ENCODE data around the gene RNF17.

The RNF17 gene

DNA sequence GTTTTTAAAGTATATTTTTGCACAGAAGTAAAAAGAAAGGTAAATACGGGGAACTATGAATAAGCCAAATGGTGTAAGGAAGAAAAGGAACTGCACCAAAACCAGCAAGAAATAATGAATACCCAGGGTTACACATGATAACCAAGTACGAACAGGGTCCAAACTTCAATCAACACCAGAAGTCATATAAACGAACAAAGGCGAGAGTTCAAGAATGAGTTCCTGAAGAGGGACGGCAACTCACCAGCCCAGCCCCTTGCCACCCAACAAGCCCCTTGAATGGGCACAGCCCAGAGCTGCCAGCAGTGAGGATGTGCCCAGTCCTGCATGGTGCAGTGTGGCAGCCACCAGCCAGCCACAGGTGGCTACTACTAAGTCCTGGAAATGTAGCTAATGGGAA is 132.1 kb downstream of the RNF17 start:
- no peak for DNase-seq (ENCODE audit: low read depth)

GRCh38 chr13:24897293-24897692 is 133.3 kb downstream of the RNF17 start:
- DNase-seq (ENCODE audit: low read depth): no peak

- DNase-seq (ENCODE audit: low read depth): no peak
Observed at GRCh38 chr13:24899601-24900000, 135.6 kb downstream of the RNF17 start.

DNA sequence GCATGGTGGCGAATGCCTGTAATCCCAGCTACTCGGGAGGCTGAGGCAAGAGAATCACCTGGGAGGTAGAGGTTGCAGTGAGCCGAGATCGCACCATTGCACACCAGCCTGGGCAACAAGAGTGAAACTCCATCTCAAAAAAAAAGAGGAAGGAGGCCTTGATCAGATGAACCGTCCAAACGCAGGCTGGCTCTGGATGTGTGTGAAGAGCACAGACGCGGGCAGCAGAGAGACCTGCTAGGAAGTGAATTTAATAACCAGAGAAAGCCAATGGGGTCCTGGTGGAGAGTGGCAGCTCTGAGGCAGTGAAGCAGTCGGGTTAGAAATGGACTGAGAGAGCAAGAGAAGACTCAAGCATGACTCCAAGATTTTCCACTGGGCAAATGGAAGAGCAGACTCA is 136.5 kb downstream of the RNF17 start:
- no peak for DNase-seq (ENCODE audit: low read depth)

DNA sequence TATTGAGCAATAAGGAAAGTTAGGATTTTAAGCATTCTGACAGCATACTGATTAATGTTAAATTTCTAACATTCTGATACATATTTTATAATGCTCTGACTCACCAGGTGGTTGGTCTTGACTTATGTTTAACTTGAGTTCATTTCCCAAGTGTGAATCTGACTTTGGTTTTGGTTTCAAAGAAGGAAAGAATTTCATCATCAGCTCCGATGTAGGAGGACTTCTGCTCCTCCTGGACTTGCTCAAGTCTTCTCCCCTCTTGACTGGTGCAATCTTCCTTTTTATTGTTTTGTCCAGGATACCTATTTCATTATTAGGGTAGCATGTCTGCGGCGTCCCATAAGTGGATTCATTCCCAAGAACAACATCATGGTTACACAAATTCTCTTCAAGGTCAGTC is 141.3 kb downstream of the RNF17 start:
- DNase-seq (ENCODE audit: low read depth): no peak

- DNase-seq (ENCODE audit: low read depth): no peak
Observed at GRCh38 chr13:24906268-24906667, 142.3 kb downstream of the RNF17 start.

GRCh38 chr13:24910502-24911132 is 146.6 kb downstream of the RNF17 start:
- no peak for DNase-seq (ENCODE audit: low read depth)

- DNase-seq (ENCODE audit: low read depth): no peak
Observed at GRCh38 chr13:24911133-24911908, 147.4 kb downstream of the RNF17 start.

GRCh38 chr13:24916464-24916863 is 152.5 kb downstream of the RNF17 start:
- DNase-seq (ENCODE audit: low read depth): no peak

DNA sequence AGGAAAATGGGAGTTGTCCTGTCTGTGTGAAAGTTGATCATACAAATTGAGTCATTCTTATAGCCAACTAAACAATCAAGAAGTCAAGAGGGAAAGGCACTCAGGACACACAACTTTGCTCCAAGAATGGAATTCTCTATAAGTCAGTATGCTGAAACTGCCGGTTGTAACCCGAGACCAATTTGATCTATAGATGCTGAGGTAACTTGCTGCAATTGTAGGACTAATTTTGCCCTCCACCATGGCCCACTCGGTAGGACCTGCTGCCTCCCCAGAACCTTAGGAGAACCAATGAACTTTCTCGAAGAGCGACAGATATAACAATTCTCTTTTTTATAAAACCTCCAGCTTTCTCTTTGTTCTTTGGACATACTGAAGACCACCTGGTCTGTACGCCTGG is 157.0 kb downstream of the RNF17 start:
- DNase-seq (ENCODE audit: low read depth): no peak

- no peak for DNase-seq (ENCODE audit: low read depth)
Observed at GRCh38 chr13:24921881-24922280, 157.9 kb downstream of the RNF17 start.

DNA sequence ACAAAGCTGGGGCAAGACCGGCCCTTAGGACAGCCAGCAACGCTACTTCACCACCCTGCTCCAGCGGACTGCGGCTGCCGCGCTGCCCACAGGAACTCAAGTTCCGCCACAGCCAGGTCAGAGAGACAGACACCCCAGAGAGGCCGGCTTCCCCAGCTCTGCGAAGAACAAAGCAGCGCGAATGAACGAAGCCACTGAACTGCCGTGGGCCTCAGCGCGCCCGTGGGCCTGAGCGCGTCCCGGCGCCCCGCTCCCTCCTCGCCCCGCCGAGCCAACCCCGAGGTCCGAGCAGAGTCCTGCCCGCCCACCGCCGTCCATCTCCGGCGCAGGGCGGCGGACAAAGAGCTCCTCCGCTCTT is 158.4 kb downstream of the RNF17 start:
- DNase-seq (ENCODE audit: low read depth): peak; percentile 8

- peak; percentile 68 for DNase-seq (ENCODE audit: low read depth)
Observed at GRCh38 chr13:24922745-24923591, 159.0 kb downstream of the RNF17 start.

DNA sequence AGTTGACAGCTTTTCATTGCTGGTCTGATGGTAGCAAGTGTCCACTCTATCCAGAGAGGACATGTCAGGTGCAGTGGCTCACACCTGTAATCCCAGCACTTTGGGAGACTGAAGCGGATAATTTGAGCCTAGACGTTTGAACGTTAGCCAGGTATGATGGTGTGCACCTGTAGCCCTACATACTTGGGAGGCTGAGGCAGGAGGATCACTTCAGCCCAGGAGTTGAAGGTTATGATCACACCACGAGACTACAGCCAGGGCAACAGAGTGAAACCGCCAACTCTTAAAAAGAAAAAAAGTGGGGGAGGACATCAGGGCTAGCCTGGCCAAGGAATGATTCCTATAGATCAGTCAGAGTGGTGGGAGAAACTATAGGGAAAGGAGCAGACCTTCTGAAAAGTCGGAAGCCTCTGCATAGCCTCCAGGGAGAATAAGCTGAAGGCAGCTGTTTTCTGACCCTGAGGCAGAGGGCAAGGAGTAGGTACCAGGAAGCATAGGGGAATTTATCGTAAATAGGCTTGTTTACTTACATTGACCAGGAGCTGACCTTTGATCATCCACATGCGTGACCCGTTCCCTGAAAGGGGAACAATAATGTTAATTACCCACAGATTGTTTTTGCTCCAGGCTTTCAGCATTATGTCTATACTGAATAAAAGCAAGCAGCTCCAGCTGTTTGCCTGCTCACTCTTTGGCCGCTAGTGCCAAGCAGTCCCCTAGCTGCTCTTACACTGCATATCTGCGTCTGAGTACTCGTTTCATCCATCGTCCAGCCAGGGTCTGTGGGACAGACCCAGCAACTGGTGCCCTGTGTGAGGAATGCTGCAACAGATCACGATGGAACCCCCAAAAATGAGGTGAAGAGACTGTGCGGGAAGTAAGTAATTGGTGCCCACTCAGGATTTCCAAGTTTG is 161.6 kb downstream of the RNF17 start:
- no peak for DNase-seq (ENCODE audit: low read depth)

DNA sequence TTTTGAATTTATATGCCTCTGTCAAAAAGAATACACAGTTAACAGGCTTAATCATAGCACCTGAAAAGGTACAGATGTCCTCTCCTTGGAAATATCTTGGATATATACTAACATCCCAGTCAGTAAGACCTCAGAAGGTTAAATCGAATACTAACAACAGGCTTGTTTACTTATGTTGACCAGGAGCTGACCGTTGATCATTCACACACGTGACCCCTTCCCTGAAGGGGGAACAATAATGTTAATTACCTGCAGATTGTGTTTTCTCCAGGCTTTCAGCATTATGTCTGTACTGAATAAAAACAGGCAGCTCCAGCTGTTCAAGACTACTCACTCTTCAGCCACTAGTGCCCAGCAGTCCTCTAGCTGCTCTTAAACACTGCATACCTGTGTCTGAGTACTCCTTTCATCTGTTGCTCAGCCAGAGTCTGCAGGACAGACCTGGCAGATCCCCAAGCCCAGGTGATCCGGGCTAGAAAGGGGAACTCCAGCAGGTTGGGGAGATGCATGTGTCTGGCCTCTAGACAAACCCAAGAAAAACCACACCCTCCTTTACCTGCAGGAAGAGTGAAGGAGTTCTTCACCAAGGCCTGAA is 163.9 kb downstream of the RNF17 start:
- no peak for DNase-seq (ENCODE audit: low read depth)

DNA sequence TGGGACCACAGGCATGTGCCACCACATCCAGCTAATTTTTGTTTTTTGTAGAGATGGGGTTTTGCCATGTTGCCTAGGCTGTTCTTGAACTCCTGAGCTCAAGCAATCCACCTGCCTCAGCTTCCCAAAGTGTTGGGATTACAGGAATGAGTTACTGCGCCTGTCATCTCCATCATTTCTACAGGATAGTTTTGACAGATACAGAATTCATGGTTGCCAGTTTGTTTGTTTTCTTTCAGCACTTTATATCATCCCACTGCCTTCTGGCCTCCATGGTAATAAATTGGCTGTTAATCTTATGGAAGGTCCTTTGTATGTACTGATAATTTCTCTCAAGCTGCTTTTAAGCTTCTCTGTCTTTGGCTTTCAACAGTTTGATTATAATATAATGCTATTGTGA is 165.2 kb downstream of the RNF17 start:
- DNase-seq (ENCODE audit: low read depth): no peak
